HS-27A (cell line): ENCODE data around the gene CTSD.

Source experiments
- DNase-seq: peaks from one replicate; pipeline ENCODE4 v3.0.0-alpha.2; 2012; ENCODE audit warnings: low read depth, missing footprints

Gene CTSD

DNA sequence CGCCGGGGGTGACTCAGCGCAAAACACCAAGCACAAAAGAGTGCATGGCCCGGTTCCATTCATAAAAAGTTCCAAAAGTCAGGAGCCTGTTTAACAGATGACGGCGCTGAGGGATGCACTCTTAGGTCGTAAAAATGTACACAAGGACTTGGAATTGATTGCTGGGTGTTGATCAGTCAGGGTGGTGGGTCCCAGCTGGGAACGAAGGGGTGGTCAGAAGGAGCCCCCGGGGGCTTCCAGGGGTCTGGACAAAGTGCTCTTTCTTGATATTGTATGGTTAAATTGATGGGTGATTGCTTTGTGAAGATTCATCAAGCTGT lies 34.1 kb downstream of the CTSD start:
- DNase-seq: no peak

DNA sequence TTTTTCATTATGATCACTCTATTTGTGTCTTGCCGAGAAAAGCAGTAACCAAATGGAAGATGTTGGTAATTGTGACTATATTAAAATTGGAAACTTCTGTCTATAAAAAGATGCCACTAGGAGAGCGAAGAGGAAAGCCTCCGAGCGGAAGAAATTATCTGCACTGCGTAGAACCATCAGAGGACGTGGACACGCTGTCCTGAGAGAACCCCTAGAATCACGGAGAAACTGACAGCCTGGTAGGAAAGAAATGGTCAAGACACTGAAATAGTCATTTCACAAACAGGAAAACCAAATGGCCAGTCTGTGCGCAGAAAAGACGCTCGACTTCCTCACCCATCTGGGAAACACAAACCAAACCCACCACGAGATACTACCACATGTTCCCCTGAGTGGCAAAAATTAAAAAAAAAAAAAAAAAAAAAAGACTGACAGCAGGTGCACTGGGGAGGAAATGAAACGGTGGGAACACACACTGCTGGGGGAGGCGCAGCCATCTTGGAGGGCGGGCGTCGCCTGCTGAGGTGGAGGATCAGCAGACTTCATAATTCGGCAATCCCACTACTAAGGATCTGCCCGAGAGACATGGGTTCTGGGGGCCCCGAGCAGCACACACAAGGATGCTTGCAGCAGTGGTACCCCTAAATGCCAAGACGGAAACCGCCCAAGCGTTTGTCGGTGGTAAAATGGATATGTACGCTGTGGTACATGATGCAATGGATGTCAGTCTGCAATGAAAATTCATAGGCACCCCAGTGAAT lies 34.6 kb downstream of the CTSD start:
- DNase-seq: no peak

DNA sequence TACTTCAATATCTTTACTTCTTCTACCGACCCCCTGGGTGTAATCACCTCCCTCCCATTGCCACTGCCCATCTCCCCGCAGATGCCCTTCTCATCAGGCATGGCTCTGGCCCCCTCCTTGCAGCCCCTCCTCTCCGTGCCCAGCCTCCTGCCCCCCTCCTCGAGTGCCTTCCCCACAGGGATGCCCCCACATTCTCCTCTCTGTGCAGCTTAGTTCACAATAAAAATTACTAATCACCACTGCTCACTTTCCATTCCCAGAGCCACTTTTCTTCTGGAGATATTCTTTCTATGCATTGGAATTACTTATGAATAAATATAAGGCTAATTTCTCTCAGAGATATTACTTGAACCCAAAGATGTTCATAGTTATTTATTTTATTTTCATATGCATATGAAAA lies 35.4 kb downstream of the CTSD start:
- no peak for DNase-seq

DNA sequence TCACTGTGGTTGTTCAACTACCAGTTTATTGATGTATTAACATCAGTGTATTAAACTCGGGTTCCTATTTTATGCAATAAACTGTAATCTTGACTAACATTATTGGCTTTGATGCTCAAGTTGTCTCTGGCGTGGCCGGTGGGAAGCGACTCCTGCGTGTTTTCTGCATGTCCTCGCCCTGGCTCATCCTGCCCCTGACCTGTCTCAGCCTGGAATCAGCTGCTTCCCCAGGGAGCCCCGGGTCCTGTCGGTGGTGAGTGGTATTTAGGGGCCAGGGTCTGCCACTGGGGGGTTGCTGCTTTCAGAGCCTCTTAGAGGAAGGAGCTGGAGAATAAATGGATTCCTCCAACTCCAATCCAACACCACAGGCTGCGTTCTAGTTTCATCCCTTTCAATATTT lies 35.9 kb downstream of the CTSD start:
- DNase-seq: no peak

DNA sequence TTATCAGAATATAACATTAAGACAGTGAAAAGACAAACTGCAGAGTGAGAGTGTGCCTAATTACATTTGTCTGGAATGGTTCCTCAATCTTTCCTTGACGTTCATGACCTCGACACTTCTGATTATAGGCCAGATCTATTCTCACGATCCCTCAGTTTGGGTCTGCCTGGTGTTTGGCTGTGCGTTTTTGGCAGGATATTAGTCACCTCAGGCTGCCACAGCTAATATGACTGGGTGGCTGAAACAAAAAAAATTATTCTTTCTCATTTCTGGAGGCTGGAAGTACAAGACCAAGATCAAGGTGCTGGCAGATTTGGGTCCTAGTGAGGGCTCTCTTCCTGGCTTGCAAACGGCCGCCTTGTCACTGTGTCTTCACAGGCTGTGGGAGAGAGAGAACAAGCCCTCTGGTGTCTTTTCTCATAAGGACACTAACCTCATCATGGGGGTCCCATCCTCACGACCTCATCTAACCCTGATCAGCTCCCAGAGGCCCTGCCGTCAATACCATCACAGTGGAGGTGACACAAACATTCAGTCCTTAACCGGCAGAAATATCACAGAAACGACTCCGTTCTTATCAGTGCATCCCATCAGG lies 36.5 kb downstream of the CTSD start:
- DNase-seq: no peak

DNA sequence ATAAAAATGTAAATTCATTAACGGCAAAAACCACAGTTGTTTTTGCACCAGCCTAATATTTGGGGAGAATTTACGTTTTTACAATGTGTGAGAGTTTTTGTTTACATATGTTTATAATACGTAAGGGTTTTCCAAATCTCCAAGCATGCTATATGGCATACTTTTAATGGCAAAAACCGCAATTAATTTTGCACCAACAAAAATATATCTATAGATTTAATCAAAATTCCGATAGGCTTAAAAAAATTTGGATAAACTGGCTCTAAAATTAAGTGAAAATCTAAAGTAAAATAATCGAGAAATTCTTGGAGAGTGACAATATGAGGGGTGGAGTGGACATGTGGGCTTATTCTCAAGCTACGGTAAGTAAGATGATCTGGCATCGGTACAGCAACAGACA lies 43.9 kb downstream of the CTSD start:
- DNase-seq: no peak

DNA sequence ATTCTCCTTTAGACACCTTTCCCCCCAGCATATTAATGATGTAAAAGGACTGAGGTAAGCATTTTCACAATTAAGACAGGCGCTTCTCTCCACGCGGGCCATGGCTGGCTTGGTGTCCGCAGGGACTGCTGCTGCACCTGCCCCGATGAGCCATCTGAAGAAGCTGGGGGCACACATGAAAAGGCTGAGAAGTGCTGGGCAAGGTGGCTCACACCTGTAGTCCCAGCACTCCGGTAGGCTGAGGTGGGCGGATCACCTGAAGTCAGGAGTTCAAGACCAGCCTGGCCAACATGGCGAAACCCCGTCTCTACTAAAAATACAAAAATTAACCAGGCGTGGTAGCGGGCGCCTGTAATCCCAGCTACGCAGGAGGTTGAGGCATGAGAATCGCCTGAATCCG lies 45.4 kb downstream of the CTSD start:
- no peak for DNase-seq

DNA sequence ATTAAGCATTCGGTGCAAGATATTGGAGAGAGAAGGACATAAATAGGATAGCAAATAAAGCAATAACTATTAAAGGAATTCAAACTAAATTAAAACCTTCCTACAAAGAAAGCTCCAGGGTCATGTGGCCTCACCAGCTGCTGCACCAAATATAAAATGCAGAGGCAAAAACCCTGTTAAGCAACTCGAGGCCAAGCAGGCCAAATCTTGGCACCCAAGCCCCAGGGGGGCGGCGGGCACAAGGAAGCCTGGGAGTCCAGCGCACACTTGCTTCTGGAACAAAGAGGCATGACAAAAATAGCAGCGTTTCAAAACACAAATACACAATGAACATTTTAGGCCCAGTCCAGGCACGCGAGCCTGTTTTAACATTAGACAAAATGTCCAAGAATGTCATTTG lies 46.0 kb downstream of the CTSD start:
- no peak for DNase-seq

DNA sequence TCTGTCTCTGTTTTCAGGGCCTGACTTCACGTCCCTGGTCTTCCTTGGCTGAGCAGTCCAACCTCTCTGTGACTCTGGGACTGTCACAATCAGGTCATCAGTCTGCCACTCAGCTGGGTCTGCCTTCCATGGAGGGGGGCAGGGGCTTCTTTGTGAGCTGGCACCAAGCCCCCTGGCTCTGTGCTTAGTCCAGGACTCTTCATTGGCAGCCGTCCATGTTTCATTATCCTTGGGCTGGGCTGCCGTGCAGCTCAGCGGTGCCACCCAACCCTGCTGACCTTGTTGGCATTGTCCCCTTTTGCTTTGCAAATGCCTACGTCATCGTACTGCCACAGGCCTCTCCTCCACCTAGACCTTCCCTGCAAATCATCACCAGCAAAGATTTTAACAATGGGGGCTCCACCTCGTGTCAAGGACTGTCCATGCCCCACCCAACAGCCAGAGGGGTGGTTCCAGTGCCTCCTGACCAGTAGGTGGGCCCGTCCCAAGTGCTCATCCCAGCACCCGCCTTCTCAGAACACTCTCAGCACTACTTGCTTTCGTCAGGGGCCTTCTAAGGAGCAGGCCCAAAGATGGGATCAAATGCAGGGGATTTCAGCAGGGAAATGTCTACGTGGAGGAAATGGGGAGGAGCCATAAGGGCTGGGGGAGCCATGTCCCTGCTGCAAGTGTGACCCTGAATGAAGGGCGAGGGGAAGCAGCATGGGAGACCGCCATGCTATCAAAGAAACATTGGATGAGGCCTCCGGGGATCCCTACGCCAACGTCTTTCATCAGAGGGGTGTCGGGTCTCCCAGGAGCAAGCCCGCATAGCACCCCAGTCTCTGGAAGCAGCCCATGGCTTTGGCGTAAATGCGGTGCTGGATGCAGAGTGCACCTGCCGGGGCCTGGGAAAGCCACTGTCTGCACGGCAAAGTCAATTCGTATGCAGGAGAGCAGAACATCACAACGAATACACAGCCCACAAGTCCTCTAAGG lies 48.5 kb downstream of the CTSD start:
- no peak for DNase-seq

DNA sequence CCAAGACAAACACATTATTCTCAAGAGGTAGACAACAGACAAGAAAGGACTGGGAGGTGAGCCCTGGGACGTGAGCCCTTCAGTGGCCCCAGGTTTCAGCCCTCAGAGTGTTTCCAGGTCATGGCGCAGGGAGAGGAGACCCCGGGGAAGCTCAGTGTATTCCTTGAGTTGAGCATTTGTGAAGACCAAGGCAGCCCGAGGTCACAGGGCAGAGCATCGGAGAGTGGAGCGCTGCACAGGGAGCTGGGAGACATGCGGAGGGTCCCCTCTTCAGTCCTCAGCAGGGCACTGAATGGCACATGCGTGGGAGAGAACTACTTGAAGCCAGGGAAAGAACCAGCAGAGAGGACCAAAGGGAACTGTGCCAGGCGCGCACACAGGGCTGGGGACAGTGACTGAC lies 55.0 kb downstream of the CTSD start:
- no peak for DNase-seq

DNA sequence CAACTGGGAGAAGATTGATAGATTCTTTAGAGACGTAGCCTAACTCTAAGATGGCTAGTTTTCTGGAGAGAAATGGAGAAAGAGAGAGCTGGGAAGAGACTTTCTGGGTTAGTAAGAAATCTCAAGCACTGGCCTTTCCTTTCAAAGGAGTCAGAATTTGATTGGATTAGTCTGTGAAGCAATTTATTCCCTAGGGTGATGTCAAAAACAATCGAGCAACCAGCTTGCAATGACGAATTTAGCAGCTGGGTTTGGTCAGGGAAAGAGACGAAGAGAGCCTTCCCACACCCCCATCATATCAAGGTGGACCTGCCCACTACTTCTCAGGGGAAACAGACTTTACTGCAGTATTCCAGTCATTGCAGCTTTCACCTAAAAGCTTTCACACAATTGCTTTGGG lies 56.0 kb downstream of the CTSD start:
- no peak for DNase-seq

DNA sequence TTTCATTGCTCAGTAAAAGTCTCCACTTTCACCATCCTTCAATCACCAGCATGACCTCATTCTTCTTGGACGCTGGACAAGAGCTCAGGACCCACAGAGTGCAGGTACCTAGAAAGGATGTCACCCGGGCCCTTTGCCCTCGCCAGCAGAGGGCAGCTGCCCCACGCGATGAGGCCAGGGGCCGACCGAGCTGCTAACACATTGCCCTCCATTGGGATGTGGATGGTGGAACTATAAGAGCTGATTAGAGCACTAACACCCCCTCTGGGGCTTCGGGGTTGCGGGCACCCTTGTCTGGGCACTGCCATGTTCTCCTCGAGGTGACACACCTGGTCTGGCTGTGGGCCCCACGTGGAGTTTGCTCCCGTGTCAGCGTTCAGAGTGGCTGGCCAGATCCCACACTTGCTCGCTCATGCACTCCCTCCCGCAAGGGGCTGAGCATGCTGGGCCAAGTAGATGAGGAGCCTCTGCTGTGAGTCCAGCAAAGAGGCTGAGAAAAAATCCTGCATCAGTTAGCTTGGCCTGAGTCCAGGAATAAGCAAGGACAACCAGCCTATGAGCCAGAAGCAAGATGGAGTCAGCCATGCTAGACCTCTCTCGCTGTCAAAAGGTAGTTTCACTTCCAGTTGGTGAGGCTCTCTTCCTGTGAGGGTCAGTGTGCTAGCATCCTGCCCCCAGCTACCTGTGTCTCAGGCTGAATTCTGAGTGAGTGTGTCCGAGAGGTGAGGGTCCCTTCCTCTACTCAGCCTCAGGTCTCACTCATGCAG lies 56.9 kb downstream of the CTSD start:
- no peak for DNase-seq

DNA sequence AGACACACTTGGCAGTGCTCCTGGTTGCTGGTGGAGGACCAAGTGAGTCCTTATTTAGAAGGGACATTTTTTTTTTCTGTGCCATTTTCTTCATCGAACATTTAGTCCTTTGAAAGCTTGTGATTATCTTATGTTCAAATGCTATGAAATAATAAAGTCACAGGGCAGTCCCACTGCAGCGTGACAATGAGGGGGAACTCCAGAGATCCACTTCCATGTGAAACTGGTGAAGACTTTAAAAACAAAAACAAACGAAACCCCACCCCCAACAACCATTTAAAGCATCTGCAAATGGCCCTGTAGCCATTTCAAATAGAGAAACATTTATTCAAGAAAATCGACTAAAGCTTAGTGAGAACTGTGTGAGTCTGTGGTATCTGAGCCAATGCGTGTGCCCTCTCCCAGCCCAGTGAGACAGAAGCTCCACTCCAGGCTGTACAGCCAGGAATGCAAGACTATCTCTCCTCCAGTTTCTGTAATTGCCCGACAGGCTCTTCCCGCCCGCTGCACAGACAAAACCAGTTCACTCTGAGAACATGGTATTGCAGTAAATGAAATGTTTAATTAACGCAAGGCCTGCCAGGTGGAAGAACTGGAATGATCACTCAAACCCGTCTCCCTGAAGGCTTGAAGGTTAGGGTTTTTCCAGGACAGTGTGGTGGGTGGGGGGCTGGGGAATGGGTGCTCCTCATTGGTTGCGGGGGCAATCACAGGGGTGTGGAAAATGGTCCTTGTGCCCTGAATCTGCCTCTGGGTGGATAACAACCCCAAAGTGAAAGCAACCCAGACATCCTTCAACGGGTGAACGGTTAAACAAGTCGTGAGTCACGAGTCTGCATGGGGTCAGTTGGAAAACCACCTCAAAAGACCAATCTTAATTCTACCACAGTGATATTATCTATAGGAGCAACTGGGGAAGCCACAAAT lies 58.3 kb downstream of the CTSD start:
- no peak for DNase-seq

DNA sequence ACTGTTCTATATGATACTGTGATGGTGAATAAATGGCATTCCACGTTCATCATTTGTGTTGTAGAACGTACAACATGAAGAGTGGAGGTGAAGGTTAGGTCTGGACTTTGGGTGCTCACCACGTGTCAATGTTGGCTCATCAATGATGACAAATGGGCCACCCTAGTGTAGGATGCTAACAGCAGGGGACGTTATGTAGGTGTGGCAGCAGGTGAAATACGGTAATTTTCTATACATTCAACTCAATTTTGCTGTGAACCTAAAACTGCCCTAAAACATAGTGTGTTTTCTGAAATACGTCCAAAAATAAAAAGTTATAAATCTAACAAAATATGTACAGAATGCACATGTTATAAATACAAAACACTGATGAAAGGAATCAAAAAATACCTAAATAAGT lies 60.6 kb downstream of the CTSD start:
- DNase-seq: no peak
